ENCODE results near the gene TMEM187.

The TMEM187 gene

GRCh38 chrX:154023276-154024000, 50.9 kb downstream of the TMEM187 start:
- no peak for DNase-seq

DNA sequence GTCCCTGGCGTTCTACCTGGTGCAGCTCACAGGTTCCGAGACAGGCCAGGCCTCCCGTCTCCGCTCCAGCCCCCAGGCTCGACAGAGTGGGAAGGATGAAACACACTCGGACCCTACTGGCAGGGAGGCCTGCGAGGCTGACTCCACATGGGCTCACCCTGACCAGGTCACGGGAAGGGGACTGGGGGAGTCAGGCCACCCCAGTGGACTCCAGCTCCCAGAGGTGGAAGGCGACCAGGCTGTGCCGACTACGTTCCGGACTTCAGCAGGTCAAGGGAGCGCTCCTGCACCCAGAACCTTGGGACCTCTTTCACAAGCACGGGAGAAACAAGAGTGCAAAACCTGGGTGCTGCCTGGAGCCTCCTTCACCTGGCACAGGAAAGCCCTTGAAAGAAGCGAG, 51.7 kb downstream of the TMEM187 start:
- no peak for DNase-seq

GRCh38 chrX:154025230-154025629, 52.7 kb downstream of the TMEM187 start:
- no peak for DNase-seq

DNA sequence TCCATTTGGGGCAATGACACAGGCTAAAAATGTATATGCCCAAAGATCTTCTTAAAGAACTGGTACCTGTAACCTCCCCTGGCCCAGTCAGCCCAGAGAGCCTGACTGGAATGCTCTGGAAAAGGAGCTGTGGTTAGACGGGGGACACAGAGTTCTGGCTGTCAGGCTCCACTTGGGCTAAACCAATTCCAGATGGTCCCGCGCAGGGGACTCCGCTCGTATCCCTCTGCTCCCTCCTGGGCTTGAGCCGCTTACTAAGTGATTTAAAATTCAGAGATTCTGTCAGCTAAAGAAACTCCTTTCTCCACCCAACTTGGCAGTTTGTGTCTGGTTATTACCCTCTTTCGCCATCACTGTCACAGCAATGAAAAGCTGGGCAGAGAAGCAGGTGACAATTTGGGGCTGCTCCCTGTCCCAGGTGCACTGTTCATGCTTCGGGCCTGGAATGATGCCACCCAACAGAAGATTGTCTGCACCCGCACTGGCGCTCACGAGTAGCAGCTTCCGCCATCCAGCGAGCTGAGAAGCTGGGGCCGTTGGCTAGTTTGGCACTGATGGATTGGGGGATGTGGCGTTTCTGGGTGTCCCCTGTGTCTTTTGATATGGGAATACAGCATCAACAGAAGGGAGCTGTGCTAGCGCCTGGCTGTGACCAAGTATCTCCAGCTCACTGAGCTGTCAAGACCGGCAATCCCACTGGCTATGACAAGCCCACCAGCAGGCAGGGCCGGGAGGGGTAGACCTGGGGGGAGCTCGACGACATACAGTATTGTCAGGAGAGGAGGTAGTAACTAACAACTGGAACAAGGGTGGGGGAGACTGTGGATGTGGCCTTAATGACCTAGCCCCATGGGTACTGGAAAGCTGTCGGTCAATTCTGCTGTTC, 53.8 kb downstream of the TMEM187 start:
- DNase-seq = no peak

DNA sequence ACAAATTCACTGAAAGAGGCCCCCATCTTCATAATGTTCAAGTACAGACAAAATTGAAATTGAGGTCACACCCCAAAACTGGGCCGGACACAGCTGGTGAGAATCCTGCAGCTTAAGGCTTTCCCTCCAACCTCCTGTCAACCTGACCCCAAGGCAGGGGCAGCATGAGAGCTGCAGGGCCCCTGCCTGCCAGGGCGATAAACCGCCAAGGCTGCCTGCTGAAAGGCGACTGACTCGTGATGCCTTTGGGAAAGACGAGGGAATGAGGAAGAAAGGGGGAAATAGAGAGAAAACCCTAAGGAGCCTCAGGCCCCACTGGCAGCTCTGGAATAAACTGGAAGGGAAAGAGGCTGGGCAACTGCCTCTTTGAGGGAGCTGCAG, 54.5 kb downstream of the TMEM187 start:
- DNase-seq = no peak

GRCh38 chrX:154027986-154028385, 55.4 kb downstream of the TMEM187 start:
- DNase-seq = no peak

DNA sequence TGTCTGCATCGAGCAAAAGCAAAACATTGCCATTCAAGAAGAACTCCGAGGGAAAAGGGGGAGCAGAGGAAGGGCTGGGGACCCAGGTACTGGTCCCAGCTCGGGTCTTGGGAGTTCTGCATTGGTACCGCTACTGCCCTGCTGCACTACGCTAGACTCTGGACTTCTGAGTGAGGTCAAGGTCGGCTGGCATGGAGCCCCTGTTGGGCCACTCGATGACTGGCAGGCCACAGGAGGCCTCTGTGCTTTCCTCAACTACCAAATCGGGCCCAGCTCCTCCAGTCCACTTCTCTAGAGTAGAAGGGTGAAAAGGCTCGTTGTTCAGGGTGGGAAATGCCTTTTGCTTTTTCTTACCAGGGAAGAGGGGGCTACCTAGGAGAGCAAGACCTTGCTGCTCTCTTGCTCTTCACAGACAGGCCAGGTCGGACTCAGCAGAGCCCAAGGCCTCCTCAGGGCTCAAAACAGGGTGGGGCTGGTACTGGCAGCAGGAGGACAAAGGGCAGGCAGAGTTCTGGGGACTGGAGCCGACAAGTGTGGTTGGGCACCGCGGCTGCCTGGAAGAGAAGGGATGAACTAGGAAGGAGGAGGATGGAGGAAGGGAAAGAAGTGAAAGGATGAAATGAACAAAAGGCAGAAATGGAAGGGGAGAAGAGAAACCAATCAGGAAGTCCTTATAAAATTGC, 56.1 kb downstream of the TMEM187 start:
- no peak for DNase-seq

GRCh38 chrX:154029439-154029838, 56.9 kb downstream of the TMEM187 start:
- DNase-seq = no peak

DNA sequence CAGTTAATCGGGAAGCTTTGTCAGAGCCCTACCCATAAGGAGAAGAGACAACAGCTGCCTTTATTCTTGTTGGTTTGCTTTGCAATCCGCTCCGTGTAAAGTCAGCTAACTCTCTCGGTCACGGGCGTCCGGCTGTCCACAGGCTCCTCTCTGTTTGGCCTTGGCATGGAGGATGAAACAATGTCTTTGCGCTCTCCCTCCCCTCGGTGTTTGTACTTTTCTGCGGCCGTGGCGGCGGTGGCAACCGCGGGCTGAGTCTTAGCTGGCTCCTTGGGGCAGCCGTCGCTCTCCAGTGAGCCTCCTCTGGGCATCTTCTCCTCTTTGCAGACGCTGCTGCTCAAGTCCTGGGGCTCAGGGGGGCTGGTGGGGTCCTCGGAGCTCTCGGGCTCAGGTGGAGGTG, 57.7 kb downstream of the TMEM187 start:
- no peak for DNase-seq

DNA sequence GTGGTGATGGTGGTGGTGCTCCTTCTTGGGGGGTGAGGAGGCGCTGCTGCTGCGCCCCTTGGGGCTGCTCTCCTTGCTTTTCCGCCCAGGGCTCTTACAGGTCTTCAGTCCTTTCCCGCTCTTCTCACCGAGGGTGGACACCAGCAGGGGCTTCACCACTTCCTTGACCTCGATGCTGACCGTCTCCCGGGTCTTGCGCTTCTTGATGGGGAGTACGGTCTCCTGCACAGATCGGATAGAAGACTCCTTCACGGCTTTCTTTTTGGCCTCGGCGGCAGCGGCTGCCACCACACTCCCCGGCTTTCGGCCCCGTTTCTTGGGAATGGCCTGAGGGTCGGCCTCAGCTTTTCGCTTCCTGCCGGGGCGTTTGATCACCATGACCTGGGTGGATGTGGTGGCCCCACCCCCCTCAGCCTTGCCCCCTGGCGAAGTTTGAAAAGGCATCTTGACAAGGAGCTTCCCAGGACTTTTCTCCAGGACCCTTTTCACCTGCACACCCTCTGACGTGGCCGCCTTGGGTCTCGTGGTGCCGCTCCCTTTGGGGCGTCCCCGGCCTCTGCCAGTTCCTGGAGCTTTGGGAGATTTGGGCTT, 58.3 kb downstream of the TMEM187 start:
- no peak for DNase-seq

GRCh38 chrX:154032160-154032559, 59.6 kb downstream of the TMEM187 start:
- DNase-seq = no peak

GRCh38 chrX:154032653-154033052, 60.1 kb downstream of the TMEM187 start:
- DNase-seq = no peak

Measured in activated naive CD4-positive, alpha-beta T cell treated with Interleukin-2 at 50 U/mL for 16 hours (primary cell).